Activated effector memory CD4-positive, alpha-beta T cell treated with anti-CD3 and anti-CD28 coated beads, Interleukin-2, amount 50 U/mL, for 16 hours (primary cell): ENCODE results near the gene MRGPRX2.

Source experiments
- DNase-seq: peaks from one replicate; pipeline ENCODE4 v3.0.0-alpha.2; 2020

MRGPRX2 gene

GRCh38 chr11:19073454-19074415, 13.2 kb upstream of the MRGPRX2 start:
- no peak for DNase-seq

GRCh38 chr11:19072464-19072863, 11.9 kb upstream of the MRGPRX2 start:
- DNase-seq, result no peak

- DNase-seq, result peak; percentile 84
Measured at GRCh38 chr11:19071255-19071654, 10.7 kb upstream of the MRGPRX2 start.

- DNase-seq, result no peak
Measured at GRCh38 chr11:19059833-19060232, 684 bp downstream of the MRGPRX2 start.

GRCh38 chr11:19055905-19056304, 4.6 kb downstream of the MRGPRX2 start:
- no peak for DNase-seq

- no peak for DNase-seq
Measured at GRCh38 chr11:19055016-19055415, 5.5 kb downstream of the MRGPRX2 start.

GRCh38 chr11:19053909-19054308, 6.6 kb downstream of the MRGPRX2 start:
- DNase-seq, result no peak

GRCh38 chr11:19050281-19050680, 10.2 kb downstream of the MRGPRX2 start:
- DNase-seq, result no peak

- DNase-seq, result no peak
Measured at GRCh38 chr11:19049351-19049750, 11.2 kb downstream of the MRGPRX2 start.

- no peak for DNase-seq
Measured at GRCh38 chr11:19040051-19040450, 20.5 kb downstream of the MRGPRX2 start.

GRCh38 chr11:19039409-19039808, 21.1 kb downstream of the MRGPRX2 start:
- DNase-seq, result no peak

GRCh38 chr11:19032990-19033389, 27.5 kb downstream of the MRGPRX2 start:
- no peak for DNase-seq

- DNase-seq, result no peak
Measured at GRCh38 chr11:19027829-19028595, 32.5 kb downstream of the MRGPRX2 start.

- no peak for DNase-seq
Measured at GRCh38 chr11:19026862-19027261, 33.7 kb downstream of the MRGPRX2 start.

- DNase-seq, result no peak
Measured at GRCh38 chr11:19025481-19026406, 34.8 kb downstream of the MRGPRX2 start.

GRCh38 chr11:19020831-19021230, 39.7 kb downstream of the MRGPRX2 start:
- no peak for DNase-seq

GRCh38 chr11:19018901-19019300, 41.6 kb downstream of the MRGPRX2 start:
- DNase-seq, result no peak

GRCh38 chr11:19013181-19013857, 47.2 kb downstream of the MRGPRX2 start:
- DNase-seq, result no peak

- no peak for DNase-seq
Measured at GRCh38 chr11:19012636-19013035, 47.9 kb downstream of the MRGPRX2 start.
